ENCODE measurements around the gene ANXA1.

DNA sequence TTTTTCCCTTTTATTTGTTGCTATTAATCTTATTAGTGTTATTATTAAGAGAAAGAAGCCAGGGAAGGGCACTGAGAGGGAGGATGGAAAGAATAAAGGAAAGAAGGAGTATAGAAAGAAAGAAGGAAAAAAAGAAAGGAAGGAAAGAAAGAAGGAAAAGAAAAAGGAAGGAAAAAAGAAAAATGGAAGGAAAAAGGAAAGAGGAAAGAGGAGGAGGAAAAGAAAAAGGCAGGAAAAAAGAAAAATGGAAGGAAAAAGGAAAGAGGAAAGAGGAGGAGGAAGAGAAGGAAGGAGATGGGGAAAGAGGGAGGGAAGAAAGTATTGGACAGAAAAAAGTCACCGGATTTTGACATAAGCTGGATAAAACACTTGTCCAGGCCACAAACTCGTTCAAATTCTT lies 47.8 kb downstream of the ANXA1 start:
- TF ChIP-seq, protein P1, sequence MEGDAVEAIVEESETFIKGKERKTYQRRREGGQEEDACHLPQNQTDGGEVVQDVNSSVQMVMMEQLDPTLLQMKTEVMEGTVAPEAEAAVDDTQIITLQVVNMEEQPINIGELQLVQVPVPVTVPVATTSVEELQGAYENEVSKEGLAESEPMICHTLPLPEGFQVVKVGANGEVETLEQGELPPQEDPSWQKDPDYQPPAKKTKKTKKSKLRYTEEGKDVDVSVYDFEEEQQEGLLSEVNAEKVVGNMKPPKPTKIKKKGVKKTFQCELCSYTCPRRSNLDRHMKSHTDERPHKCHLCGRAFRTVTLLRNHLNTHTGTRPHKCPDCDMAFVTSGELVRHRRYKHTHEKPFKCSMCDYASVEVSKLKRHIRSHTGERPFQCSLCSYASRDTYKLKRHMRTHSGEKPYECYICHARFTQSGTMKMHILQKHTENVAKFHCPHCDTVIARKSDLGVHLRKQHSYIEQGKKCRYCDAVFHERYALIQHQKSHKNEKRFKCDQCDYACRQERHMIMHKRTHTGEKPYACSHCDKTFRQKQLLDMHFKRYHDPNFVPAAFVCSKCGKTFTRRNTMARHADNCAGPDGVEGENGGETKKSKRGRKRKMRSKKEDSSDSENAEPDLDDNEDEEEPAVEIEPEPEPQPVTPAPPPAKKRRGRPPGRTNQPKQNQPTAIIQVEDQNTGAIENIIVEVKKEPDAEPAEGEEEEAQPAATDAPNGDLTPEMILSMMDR (IDR thresholded peaks at IDR 0.05), result no peak
- no peak for TF ChIP-seq POLR2A (IDR thresholded peaks at IDR 0.05)

Data from stomach (tissue), 4 donors.